Fibroblast of upper back skin (primary cell): ENCODE results near the gene BRME1.

Experiments
- DNase-seq: peaks from one replicate; pipeline ENCODE4 v3.0.0-alpha.2; 2013

The BRME1 gene

GRCh38 chr19:13885826-13886365 is 20.0 kb downstream of the BRME1 start:
- no peak for DNase-seq

DNA sequence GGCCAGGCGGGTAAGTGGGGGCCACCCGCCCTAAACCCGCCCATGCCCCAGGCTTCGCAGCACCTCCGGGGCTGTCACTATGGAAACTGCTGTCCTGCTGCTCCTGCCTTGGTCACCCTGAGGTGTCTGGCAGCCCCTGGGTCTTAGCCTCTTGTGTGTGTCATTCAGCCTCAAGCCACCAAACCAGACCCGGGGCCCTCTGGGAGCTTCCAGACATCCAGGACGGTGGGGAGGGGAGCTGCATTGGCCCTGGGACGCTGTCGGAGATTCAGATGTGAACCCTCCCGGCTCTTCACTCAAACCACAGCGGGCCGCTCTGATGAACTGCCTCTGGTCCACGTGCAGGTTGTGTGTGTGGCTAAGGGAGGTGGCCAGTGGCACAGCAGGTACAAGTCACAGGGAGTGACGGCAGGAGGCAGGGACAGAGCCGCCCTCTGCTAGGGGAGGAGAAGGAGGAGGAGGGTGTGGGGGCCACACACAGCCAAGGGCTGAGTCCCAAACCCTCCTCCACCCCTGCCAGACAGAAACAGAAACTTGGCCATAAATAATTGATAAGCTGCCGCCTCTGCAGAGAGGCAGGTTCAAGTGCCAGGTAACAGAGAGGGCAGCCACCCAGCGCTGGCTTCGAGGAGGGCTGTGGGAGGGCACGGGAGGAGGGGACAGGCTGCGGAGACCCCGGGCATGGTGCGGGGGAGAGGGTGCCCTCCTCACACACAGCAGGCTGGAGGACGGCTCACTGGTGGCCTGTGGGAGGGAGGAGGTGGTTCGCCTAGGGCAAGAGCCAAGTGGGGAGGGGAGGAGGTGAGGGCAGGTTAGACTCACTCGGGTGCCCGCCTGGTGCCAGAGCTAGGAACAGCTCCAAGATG is 21.0 kb downstream of the BRME1 start:
- no peak for DNase-seq

- DNase-seq = no peak
These were observed 22.3 kb downstream of the BRME1 start for GRCh38 chr19:13883516-13884064.

GRCh38 chr19:13882836-13883235 is 23.1 kb downstream of the BRME1 start:
- no peak for DNase-seq

- no peak for DNase-seq
These were observed 23.5 kb downstream of the BRME1 start for GRCh38 chr19:13882419-13882795.

DNA sequence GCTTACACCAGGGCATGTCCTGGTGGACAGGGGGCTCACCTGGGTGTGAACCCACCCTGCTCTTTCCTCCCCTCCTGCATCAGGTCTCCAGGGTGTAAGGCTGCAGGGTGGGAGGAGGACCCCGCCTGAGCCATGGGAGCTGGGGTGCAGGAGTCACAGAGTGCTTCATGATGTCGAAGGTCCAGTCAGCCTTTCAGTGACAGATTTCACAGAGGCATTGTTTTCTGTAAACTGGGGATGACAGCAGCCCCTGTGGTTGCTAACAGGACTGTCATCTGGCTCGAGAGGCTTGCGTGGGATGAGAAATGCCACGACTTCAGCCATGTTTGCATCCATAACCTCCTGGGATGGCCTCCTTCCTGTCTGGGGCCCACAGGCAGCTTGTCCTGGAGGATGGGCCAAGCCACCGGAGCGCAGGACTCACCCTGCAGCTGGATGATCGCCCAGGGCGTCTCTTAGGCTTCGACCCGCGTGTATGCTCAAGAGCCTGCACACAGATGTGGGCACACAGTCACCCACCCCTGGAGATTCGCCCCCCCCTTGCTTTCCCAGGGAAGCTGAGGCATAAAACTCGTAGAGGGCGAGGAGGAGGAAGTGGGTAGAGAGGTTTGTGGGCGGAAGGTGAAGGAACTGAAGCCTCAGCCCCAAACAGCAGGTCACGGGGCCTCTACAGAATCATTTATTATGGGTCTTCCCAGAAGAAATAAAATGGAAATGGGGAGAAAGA is 24.1 kb downstream of the BRME1 start:
- peak; percentile 68 for DNase-seq

GRCh38 chr19:13881251-13881691 is 24.6 kb downstream of the BRME1 start:
- DNase-seq = peak; percentile 56

DNA sequence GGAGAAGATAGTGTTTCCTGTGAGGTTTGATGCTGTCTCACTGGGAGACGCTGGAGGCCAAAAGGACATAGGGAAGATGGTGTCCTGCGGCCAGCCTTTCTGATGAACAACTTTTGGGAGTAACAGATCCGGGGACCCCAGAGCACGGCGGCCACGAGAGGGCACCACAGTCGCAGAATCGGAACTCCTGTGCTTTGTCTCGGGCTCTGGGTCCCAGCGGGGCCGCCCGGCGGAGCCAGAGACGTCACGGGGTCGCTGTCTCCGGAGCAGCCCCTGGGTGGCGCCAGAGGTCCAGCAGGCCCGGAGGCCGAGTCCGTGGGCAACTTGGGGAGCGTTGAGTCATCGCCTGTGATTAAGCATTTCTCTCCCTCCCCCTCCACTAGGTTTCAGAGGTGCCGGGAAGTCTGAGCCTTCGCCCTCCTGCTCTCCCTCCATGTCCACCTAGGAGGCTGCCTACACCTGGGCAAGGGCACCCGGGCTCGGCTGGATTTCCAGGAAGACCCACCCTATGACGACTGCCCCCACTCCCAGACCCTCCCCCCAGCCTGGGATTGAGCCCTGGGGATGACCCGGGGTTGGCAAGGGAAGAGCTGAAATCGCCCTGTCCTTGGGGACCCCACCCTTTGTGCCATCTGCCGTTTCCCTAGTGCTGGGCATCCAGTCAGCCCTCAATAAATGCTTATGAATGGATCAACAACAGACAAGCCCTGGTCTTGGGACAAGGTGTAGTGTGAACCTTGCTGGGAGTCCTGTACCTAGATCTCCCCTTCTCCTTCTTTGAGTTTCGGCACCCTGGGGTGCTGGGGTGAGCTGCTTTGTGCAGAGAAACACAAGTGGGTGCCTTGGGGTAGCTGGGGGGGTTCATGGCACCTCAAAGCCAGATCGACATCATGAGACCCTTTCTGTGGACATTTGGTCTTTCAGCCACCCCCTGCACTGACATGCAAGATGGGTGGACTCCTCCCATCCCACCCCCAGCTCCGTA is 25.6 kb downstream of the BRME1 start:
- peak; percentile 94 for DNase-seq

DNA sequence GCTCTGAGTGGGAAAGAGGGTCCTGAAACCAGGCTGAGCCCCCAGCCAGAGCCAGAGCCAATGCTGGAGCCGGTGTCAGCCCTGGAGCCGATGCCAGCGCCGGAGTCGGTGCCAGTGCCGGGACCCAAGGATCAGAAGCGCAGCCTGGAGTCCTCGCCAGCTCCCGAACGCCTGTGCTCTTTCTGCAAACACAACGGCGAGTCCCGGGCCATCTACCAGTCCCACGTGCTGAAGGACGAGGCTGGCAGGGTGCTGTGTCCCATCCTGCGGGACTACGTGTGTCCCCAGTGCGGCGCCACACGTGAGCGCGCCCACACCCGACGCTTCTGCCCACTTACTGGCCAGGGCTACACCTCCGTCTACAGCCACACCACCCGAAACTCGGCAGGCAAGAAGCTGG is 28.6 kb downstream of the BRME1 start:
- no peak for DNase-seq

DNA sequence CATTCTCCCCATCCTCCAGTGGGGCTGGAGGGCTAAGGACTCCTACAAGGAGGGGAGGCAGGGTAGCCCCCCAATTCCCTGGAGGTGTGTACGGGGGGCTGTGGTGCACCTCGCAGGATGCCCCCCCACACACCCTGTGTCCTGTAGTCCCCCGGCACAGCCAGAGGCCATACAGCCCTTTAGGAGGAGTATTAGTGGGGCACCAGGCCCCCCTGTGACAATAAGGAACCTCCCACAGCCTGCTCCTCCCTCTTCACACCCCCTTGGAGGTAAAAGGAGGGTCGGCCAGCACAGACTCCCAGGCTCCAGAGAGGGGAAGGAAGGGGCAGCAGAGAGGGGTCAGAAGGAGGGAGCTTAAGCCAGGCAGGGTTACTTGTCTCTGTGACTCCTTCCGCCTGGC is 29.1 kb downstream of the BRME1 start, which contains the start of gene NANOS3:
Gene NANOS3, plus strand, starts transcription at position 301 of the 400 bp plus-strand sequence. CDS start 115 bp downstream, outside the sequence.
- DNase-seq = no peak

- DNase-seq = no peak
These were observed 30.1 kb downstream of the BRME1 start for GRCh38 chr19:13875824-13876223.

GRCh38 chr19:13873834-13874515 is 31.9 kb downstream of the BRME1 start:
- no peak for DNase-seq

DNA sequence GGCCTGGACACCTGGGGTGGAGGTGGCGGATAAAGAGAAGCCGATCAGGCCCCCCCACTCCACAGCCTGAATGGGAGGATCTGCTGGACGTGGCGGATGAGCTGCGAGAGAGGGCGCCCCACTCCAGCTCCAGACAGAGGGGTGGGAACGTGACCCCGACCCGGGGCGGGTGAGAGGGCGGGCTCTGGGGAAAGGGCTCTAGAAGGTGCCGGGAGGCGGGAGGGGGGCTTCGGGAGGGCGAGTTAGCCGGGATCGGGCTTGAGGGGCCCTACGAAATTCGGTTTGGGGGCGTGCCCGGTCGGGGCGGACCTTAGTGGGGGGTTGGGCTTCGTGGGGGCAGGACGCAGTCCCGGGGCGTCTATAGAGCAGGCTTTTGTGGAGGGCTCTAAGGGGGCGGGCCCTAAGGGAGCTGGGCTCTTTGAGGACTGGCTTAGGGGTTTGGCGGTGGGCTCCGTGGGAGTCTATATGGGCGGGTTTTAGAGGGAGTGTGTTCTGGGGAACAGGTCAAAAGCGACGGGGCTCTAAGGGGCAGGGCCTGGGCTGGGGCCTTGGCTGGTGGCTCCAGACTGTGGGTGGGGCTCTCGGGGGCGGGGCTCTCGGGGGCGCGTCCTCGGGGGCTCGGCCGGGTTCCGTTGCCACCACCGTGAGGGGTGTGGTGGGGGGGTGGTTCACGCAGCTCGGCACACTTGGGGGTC is 33.1 kb downstream of the BRME1 start:
- no peak for DNase-seq

- DNase-seq = no peak
These were observed 33.6 kb downstream of the BRME1 start for GRCh38 chr19:13872339-13872694.

DNA sequence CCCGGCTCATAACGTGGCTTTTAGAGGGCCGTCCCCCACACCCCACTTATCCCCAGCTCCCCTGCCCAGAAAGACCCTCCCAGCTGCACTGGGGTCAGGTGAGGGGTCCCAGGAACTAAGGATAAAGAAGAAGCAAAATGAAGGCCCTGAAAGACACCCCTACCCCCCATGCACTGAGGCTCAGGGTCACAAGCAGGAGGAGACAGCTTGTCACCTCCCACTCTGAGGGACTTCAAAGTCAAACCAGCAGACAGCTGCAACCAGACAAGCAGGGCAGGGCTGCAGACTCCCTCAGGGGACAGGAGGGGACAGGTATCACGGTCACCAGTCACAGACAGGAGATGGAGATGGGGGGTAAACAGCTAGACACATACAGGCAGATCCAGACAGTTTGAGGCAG is 35.0 kb downstream of the BRME1 start:
- DNase-seq = no peak

GRCh38 chr19:13869281-13869680 is 36.6 kb downstream of the BRME1 start:
- no peak for DNase-seq

DNA sequence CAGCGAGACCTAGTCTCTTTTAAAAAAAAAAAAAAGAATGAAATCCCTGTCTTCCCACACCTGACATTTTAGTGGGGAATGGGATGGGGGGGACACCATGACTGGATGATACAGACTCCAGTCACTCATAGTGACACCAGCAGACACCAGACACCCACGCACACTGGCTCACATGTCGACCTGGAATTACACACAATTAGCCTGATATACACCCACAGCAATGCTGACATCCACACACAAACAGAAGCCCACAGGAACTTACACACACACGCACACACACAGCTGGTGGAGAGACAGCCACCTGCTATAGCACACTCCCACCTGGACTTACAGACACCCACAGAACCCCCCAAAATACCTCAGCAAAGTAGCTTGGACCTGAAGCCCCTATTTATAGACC is 37.3 kb downstream of the BRME1 start:
- DNase-seq = no peak

- no peak for DNase-seq
These were observed 39.4 kb downstream of the BRME1 start for GRCh38 chr19:13866463-13867046.

GRCh38 chr19:13865571-13866462 is 40.1 kb downstream of the BRME1 start:
- DNase-seq = no peak
